B cell (primary cell): Measurements from ENCODE around the gene HDHD2. TPM values are rescaled to one million over a fixed set of nuclear protein-coding genes. Genes with fewer than 3 reads are reported as not detected.

Experiments
- ATAC-seq: fragments of 200-7000 bp; cut with Tn5 transposase; one replicate; pipeline ENCODE4 v1.10.0; 2021; ENCODE audit warnings: low read depth, mild to moderate bottlenecking, moderate number of reproducible peaks, moderate library complexity
- CTCF ChIA-PET: fragments of 350-600 bp; sonication (Branson Sonifier 250); formaldehyde crosslinking; loops from one replicate; lab custom pipeline; 2021; ENCODE audit warnings: antibody characterized with exemption, inconsistent platforms; lab: Charles Lee
- POLR2A ChIA-PET: fragments of 350-600 bp; sonication (Branson Sonifier 250); formaldehyde crosslinking; loops from one replicate; lab custom pipeline; 2021; ENCODE audit warnings: antibody characterized with exemption; lab: Charles Lee
- DNase-seq: peaks from one replicate; pipeline ENCODE4 v3.0.0; 2013
- H2AFZ ChIP-seq: 2 replicates; pipeline ENCODE4 v1.6.1; 2012; ENCODE audit warnings: mild to moderate bottlenecking, low read depth, low read length; ENCODE audit not compliant: insufficient read depth, poor library complexity, severe bottlenecking
- H3K27ac ChIP-seq, 2 donors: 1 replicate in 1 of 2; 2 replicates in 1 of 2; pipeline ENCODE4 v1.5.1; 2012 to 2013; ENCODE audit warnings: low read length in 2 of 2, mild to moderate bottlenecking in 2 of 2, moderate library complexity in 1 of 2
- H3K27me3 ChIP-seq, 4 experiments: fragments of 200-600 bp in 1 of 4; sonication (generic) in 1 of 4; replicated peaks in 1 of 4; 1 replicate in 2 of 4; 2 replicates in 2 of 4; pipeline versions ENCODE4 v1.6.1 to v1.7.0; 2013 to 2016; ENCODE audit warnings: low read length in 3 of 4, mild to moderate bottlenecking in 2 of 4, mixed read lengths in 1 of 4, moderate library complexity in 1 of 4; ENCODE audit not compliant: insufficient read depth in 4 of 4, control insufficient read depth in 3 of 4; ENCODE audit errors: control extremely low read depth in 1 of 4
- H3K36me3 ChIP-seq, 2 experiments: replicated peaks in 1 of 2; 1 replicate in 1 of 2; 2 replicates in 1 of 2; pipeline versions ENCODE4 v1.6.1 to v1.7.1; 2013; ENCODE audit warnings: low read length in 1 of 2; ENCODE audit not compliant: insufficient read depth in 2 of 2, control insufficient read depth in 1 of 2; ENCODE audit errors: control extremely low read depth in 1 of 2, extremely low read depth in 1 of 2
- H3K4me1 ChIP-seq, 2 donors: fragments of 200-600 bp in 1 of 2; sonication (generic) in 1 of 2; 1 replicate in 1 of 2; 2 replicates in 1 of 2; pipeline versions ENCODE4 v1.5.1 to v1.6.1; 2013 to 2017; ENCODE audit warnings: low read length in 2 of 2; ENCODE audit not compliant: control insufficient read depth in 2 of 2, insufficient read depth in 2 of 2
- H3K4me2 ChIP-seq: replicated peaks from 2 replicates; pipeline ENCODE3; 2012; ENCODE audit warnings: mild to moderate bottlenecking, low read depth, low read length; ENCODE audit not compliant: poor library complexity, severe bottlenecking
- H3K4me3 ChIP-seq, 5 experiments: fragments of 200-600 bp in 1 of 5; sonication (generic) in 1 of 5; 1 replicate in 3 of 5; 2 replicates in 2 of 5; pipeline versions ENCODE4 v1.5.1 to v1.7.0; 2011 to 2016; ENCODE audit warnings: low read length in 4 of 5, mild to moderate bottlenecking in 4 of 5, low read depth in 2 of 5, control low read depth in 1 of 5, moderate library complexity in 1 of 5; ENCODE audit not compliant: insufficient read depth in 1 of 5; ENCODE audit errors: control extremely low read depth in 1 of 5, extremely low read depth in 1 of 5
- H3K79me2 ChIP-seq: fragments of 200-600 bp; sonication (generic); one replicate; pipeline ENCODE4 v1.6.0; 2016; ENCODE audit warnings: low read length; ENCODE audit not compliant: control insufficient read depth, insufficient read depth
- H3K9ac ChIP-seq: fragments of 200-600 bp; sonication (generic); 2 replicates; pipeline ENCODE4 v1.6.1; 2017; ENCODE audit warnings: mild to moderate bottlenecking, low read length, moderate library complexity
- H3K9me3 ChIP-seq, 3 donors: one replicate each; pipeline versions ENCODE4 v1.6.1 to v1.7.1; 2013; ENCODE audit warnings: low read length in 2 of 3; ENCODE audit not compliant: control insufficient read depth in 2 of 3, insufficient read depth in 1 of 3; ENCODE audit errors: control extremely low read depth in 1 of 3
- H4K20me1 ChIP-seq: 2 replicates; pipeline ENCODE4 v1.6.0; 2012; ENCODE audit warnings: mild to moderate bottlenecking, low read length; ENCODE audit not compliant: insufficient read depth, control insufficient read depth, poor library complexity, severe bottlenecking
- H3K27ac Mint-ChIP-seq: one replicate; pipeline ENCODE4 v1.8.0; 2021; ENCODE audit warnings: mixed read lengths
- H3K27me3 Mint-ChIP-seq: one replicate; pipeline ENCODE4 v1.8.0; 2021; ENCODE audit warnings: mixed read lengths
- H3K4me1 Mint-ChIP-seq: one replicate; pipeline ENCODE4 v1.8.0; 2021; ENCODE audit warnings: mixed read lengths
- H3K4me3 Mint-ChIP-seq: one replicate; pipeline ENCODE4 v1.8.0; 2021; ENCODE audit warnings: mixed read lengths
- H3K9me3 Mint-ChIP-seq: one replicate; pipeline ENCODE4 v1.8.0; 2022; ENCODE audit warnings: mixed read lengths; ENCODE audit not compliant: insufficient read depth
- CTCF ChIP-seq: fragments of 200-600 bp; IDR thresholded peaks from one replicate; pipeline ENCODE4 v1.8.0; 2022; ENCODE audit warnings: antibody characterized with exemption, mild to moderate bottlenecking
- EZH2 ChIP-seq: IDR thresholded peaks from 2 replicates; pipeline ENCODE4 v1.6.1; 2012; ENCODE audit warnings: borderline replicate concordance, low read depth, mild to moderate bottlenecking, moderate library complexity, low read length; ENCODE audit not compliant: insufficient read depth, poor library complexity, severe bottlenecking
- WGBS: methylation state at CpG from one replicate; pipeline ENCODE4 v1.1.5; 2013; ENCODE audit warnings: missing lambda C conversion rate; ENCODE audit not compliant: insufficient coverage; 5-methylcytosine and 5-hydroxymethylcytosine counted together
- intact Hi-C: fragments of 100-400 bp; cut with micrococcal nuclease; formaldehyde crosslinking; loops from one replicate; pipeline ENCODE4 v1.10.0; 2022
- polyA plus RNA-seq: library from polyadenylated mRNA; depleted of rRNA; stranded (reverse); fragments of >200 nt; gene quantifications from 2 replicates; pipeline ENCODE4 v1.2.3, GENCODE V29; 2012
- total RNA-seq, 2 donors: library from RNA; stranded (reverse); fragments of 120-200 nt in 1 of 2; gene quantifications; 1 replicate in 1 of 2; 2 replicates in 1 of 2; pipeline versions ENCODE4 v1.2.3 to v1.2.4, GENCODE V29; 2013 to 2022

The HDHD2 gene
- total and polyA plus RNA-seq, 2 donors (not counting 1 experiment from before 2014, with no cell fraction given), result 7.3 to 45.5 TPM

DNA sequence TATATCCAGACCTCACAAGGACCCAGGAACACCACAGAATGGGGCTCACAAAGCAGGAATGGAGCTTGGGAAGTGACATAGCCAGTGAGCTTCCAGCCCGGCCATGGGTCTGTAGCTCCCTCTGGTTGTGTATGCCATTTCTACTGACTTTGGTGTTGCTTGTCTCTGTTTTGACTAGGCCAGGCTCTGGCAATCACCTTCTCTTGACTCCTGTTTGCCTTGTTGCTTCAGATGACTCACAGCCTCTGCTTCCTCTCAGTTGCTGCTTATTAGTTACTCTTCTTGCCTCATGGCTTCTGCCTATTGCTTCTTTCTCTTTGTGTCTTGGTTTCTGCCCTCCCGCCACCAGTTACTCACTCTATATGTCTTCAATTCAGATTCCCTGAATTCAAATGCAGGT is 41.7 kb upstream of the HDHD2 start:
- H3K4me2 ChIP-seq, result no peak overlapping the region
- Mint-ChIP-seq H3K4me3 (no peak overlapping the region), H3K4me1 (peaks cover 17% of the 10 kb centered on the region), H3K9me3 (no peaks in the 10 kb centered on the region), H3K27me3 (peaks cover 10% of the 10 kb centered on the region), H3K27ac (no peak overlapping the region)
- H4K20me1 ChIP-seq, result no peaks in the 10 kb centered on the region
- DNase-seq (no peak), ATAC-seq (no peak)
- H3K9ac ChIP-seq, result no peak overlapping the region
- ChIA-PET CTCF (interaction anchor here (1.5 kb wide), 1 partner anchor 13 kb away, joined by 8 read pairs; no protein-coding TSS in a partner anchor), POLR2A (no interaction called here)
- H3K27ac ChIP-seq, result no peak overlapping the region
- H3K79me2 ChIP-seq, result no peaks in the 10 kb centered on the region
- intact Hi-C loops, result no loop called here
- peaks cover 0 to 4% (median 0%) of the 10 kb centered on the region in 4 experiments for H3K27me3 ChIP-seq
- WGBS, result 93% methylated on average over 1 of the region's 2 CpGs
- no peak overlapping the region for H3K4me3 ChIP-seq
- no peak overlapping the region for H2AFZ ChIP-seq
- no peaks in the 10 kb centered on the region for H3K36me3 ChIP-seq
- peaks cover 13 to 17% of the 10 kb centered on the region in 2 donors for H3K4me1 ChIP-seq
- H3K9me3 ChIP-seq, result peaks cover 0 to 3% (median 0%) of the 10 kb centered on the region in 3 donors
- TF ChIP-seq CTCF, result no peak
- no peak for TF ChIP-seq EZH2

GRCh38 chr18:47187721-47188120 is 37.4 kb upstream of the HDHD2 start:
- no peak for TF ChIP-seq EZH2
- TF ChIP-seq CTCF, result no peak
- 100% methylated on average over 2 of the region's 7 CpGs for WGBS
- ATAC-seq, result no peak
- H3K79me2 ChIP-seq, result no peaks in the 10 kb centered on the region
- no peaks in the 10 kb centered on the region for H3K36me3 ChIP-seq
- H3K27ac ChIP-seq, result no peak overlapping the region
- H3K27me3 ChIP-seq, result peaks cover 0 to 8% (median 0%) of the 10 kb centered on the region in 4 experiments
- H2AFZ ChIP-seq, result no peak overlapping the region
- Mint-ChIP-seq H3K9me3 (peaks cover 14% of the 10 kb centered on the region), H3K27ac (no peak overlapping the region), H3K4me1 (no peaks in the 10 kb centered on the region), H3K4me3 (no peak overlapping the region), H3K27me3 (peaks cover 21% of the 10 kb centered on the region)
- H3K4me1 ChIP-seq, result no peaks in the 10 kb centered on the region
- intact Hi-C loops, result no loop called here
- no peak overlapping the region for H3K9ac ChIP-seq
- CTCF ChIA-PET, result interaction anchor here (0.9 to 4.8 kb wide), 2 partner anchors 16 to 19 kb away, joined by 3 to 16 read pairs; no protein-coding TSS in a partner anchor
- no peaks in the 10 kb centered on the region for H4K20me1 ChIP-seq
- H3K9me3 ChIP-seq, result peaks cover 0 to 17% (median 12%) of the 10 kb centered on the region in 3 donors
- no peak for DNase-seq
- H3K4me3 ChIP-seq, result no peak overlapping the region
- H3K4me2 ChIP-seq, result no peak overlapping the region
- POLR2A ChIA-PET, result no interaction called here
